Calu3 (cell line): ENCODE results near the gene ANKHD1. TPM values are rescaled to one million over a fixed set of nuclear protein-coding genes. Genes with fewer than 3 reads are reported as not detected.

Experiments used
- BruUV-seq: library from RNA; stranded (reverse); fragments of 400-500 nt; replicated peaks from 2 replicates; lab custom pipeline; 2021; lab: Mats Ljungman, UMichigan
- CTCF ChIA-PET: fragments of 300-600 bp; sonication (Branson Sonifier 250); formaldehyde crosslinking; loops from one replicate; lab custom pipeline; 2022; ENCODE audit warnings: antibody characterized with exemption; lab: Charles Lee
- DNase-seq: peaks from one replicate; pipeline ENCODE4 v3.0.0; 2022
- H3K27ac Mint-ChIP-seq: one replicate; pipeline ENCODE4 v1.8.0; 2022; ENCODE audit warnings: mixed read lengths; ENCODE audit not compliant: unreplicated experiment
- H3K27me3 Mint-ChIP-seq: one replicate; pipeline ENCODE4 v1.8.0; 2022; ENCODE audit warnings: mixed read lengths; ENCODE audit not compliant: unreplicated experiment
- H3K36me3 Mint-ChIP-seq: one replicate; pipeline ENCODE4 v1.8.0; 2022; ENCODE audit warnings: mild to moderate bottlenecking, moderate library complexity, mixed read lengths; ENCODE audit not compliant: insufficient read depth, unreplicated experiment
- H3K4me1 Mint-ChIP-seq: one replicate; pipeline ENCODE4 v1.8.0; 2022; ENCODE audit warnings: mild to moderate bottlenecking, low read depth, mixed read lengths; ENCODE audit not compliant: unreplicated experiment
- H3K4me3 Mint-ChIP-seq: one replicate; pipeline ENCODE4 v1.8.0; 2022; ENCODE audit warnings: mild to moderate bottlenecking, low read depth, moderate library complexity, mixed read lengths; ENCODE audit not compliant: unreplicated experiment
- H3K9me3 Mint-ChIP-seq: one replicate; pipeline ENCODE4 v1.8.0; 2022; ENCODE audit warnings: low read depth, mixed read lengths; ENCODE audit not compliant: unreplicated experiment
- intact Hi-C: fragments of 100-400 bp; cut with micrococcal nuclease; formaldehyde crosslinking; loops from one replicate; pipeline ENCODE4 v1.10.0; 2022; ENCODE audit not compliant: unreplicated experiment
- total RNA-seq: library from RNA; stranded (reverse); gene quantifications from 2 replicates; pipeline ENCODE4 v1.2.3, GENCODE V29; 2022
- TF ChIP-seq, protein P1 (sequence below): fragments of 200-600 bp; IDR thresholded peaks from one replicate; pipeline ENCODE4 v1.8.0; 2022; ENCODE audit warnings: antibody characterized with exemption; ENCODE audit not compliant: unreplicated experiment

ANKHD1 gene
- total RNA-seq, 1 experiment from 2014 or later: 167 TPM

- no peak overlapping the region for H3K27ac Mint-ChIP-seq
- intact Hi-C loops: loop anchor here (5.0 kb wide), 1 partner anchor 358 kb away; no protein-coding TSS in a partner anchor
- TF ChIP-seq, protein P1, sequence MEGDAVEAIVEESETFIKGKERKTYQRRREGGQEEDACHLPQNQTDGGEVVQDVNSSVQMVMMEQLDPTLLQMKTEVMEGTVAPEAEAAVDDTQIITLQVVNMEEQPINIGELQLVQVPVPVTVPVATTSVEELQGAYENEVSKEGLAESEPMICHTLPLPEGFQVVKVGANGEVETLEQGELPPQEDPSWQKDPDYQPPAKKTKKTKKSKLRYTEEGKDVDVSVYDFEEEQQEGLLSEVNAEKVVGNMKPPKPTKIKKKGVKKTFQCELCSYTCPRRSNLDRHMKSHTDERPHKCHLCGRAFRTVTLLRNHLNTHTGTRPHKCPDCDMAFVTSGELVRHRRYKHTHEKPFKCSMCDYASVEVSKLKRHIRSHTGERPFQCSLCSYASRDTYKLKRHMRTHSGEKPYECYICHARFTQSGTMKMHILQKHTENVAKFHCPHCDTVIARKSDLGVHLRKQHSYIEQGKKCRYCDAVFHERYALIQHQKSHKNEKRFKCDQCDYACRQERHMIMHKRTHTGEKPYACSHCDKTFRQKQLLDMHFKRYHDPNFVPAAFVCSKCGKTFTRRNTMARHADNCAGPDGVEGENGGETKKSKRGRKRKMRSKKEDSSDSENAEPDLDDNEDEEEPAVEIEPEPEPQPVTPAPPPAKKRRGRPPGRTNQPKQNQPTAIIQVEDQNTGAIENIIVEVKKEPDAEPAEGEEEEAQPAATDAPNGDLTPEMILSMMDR: no peak
- CTCF ChIA-PET: interaction anchor here (0.6 to 1.2 kb wide), 3 partner anchors 8 to 120 kb away, joined by 3 to 4 read pairs (median 3); no protein-coding TSS in a partner anchor
- peaks cover 4% of the 10 kb centered on the region for H3K36me3 Mint-ChIP-seq
- no peak overlapping the region for H3K4me3 Mint-ChIP-seq
- H3K9me3 Mint-ChIP-seq: no peaks in the 10 kb centered on the region
- no peaks in the 10 kb centered on the region for H3K27me3 Mint-ChIP-seq
- H3K4me1 Mint-ChIP-seq: peaks cover 12% of the 10 kb centered on the region
- no peak for DNase-seq
- BruUV-seq: no TSS peak
Observed at GRCh38 chr5:140364472-140364765, 37.2 kb upstream of the ANKHD1 start.

- no peak overlapping the region for H3K27ac Mint-ChIP-seq
- H3K4me1 Mint-ChIP-seq: peaks cover 14% of the 10 kb centered on the region
- no peaks in the 10 kb centered on the region for H3K9me3 Mint-ChIP-seq
- H3K4me3 Mint-ChIP-seq: no peak overlapping the region
- BruUV-seq: no TSS peak
- peaks cover 4% of the 10 kb centered on the region for H3K36me3 Mint-ChIP-seq
- CTCF ChIA-PET: no interaction called here
- no peak for DNase-seq
- intact Hi-C loops: no loop called here
- no peaks in the 10 kb centered on the region for H3K27me3 Mint-ChIP-seq
- TF ChIP-seq, protein P1: no peak
Observed at GRCh38 chr5:140365282-140365681, 36.4 kb upstream of the ANKHD1 start.

GRCh38 chr5:140365941-140366340, 35.7 kb upstream of the ANKHD1 start:
- H3K36me3 Mint-ChIP-seq: peaks cover 4% of the 10 kb centered on the region
- no peaks in the 10 kb centered on the region for H3K9me3 Mint-ChIP-seq
- CTCF ChIA-PET: interaction anchor here (1.5 kb wide), 1 partner anchor 9 kb away, joined by 6 read pairs; no protein-coding TSS in a partner anchor
- H3K4me1 Mint-ChIP-seq: peaks cover 14% of the 10 kb centered on the region
- no peaks in the 10 kb centered on the region for H3K27me3 Mint-ChIP-seq
- DNase-seq: no peak
- intact Hi-C loops: no loop called here
- no peak overlapping the region for H3K27ac Mint-ChIP-seq
- BruUV-seq: no TSS peak
- no peak overlapping the region for H3K4me3 Mint-ChIP-seq
- TF ChIP-seq, protein P1: no peak

GRCh38 chr5:140366589-140367255, 34.9 kb upstream of the ANKHD1 start:
- no peaks in the 10 kb centered on the region for H3K27me3 Mint-ChIP-seq
- CTCF ChIA-PET: interaction anchor here (1.2 to 1.5 kb wide), 2 partner anchors 8 to 19 kb away, joined by 3 to 6 read pairs; no protein-coding TSS in a partner anchor
- BruUV-seq: no TSS peak
- H3K4me1 Mint-ChIP-seq: peaks cover 14% of the 10 kb centered on the region
- no peak overlapping the region for H3K27ac Mint-ChIP-seq
- intact Hi-C loops: no loop called here
- H3K9me3 Mint-ChIP-seq: no peaks in the 10 kb centered on the region
- no peak for DNase-seq
- TF ChIP-seq, protein P1: no peak
- H3K36me3 Mint-ChIP-seq: peaks cover 4% of the 10 kb centered on the region
- H3K4me3 Mint-ChIP-seq: no peak overlapping the region
